H7 (cell line): ENCODE measurements around the gene ZMIZ2. TPM values are rescaled to one million over a fixed set of nuclear protein-coding genes. Genes with fewer than 3 reads are reported as not detected.
"Not testable (repeated sequence)": the region's sequence is repeated elsewhere in the genome, so short reads cannot be mapped to it uniquely, and the experiment has no call there.

ENCODE experiments used
- DNase-seq: peaks from one replicate; pipeline ENCODE4 v3.0.0; 2012
- H3K27me3 ChIP-seq: 2 replicates; pipeline ENCODE4 v1.6.0; 2011; ENCODE audit warnings: mild to moderate bottlenecking, low read length; ENCODE audit not compliant: control insufficient read depth, insufficient read depth
- H3K36me3 ChIP-seq: replicated peaks from 2 replicates; pipeline ENCODE4 v1.5.1; 2011; ENCODE audit warnings: low read length; ENCODE audit not compliant: control insufficient read depth, insufficient read depth
- H3K4me3 ChIP-seq: 2 replicates; pipeline ENCODE4 v1.5.1; 2011; ENCODE audit warnings: low read depth, mild to moderate bottlenecking, control low read depth, low read length, moderate library complexity; ENCODE audit not compliant: insufficient read depth
- total RNA-seq: library from RNA; depleted of rRNA; stranded (reverse); fragments of >200 nt; shearing (Covaris generic); gene quantifications from 2 replicates; pipeline ENCODE4 v1.2.3, GENCODE V29; 2014

Gene ZMIZ2
- total RNA-seq, 1 experiment from 2014 or later, result 17.9 TPM

GRCh38 chr7:44713141-44713540 is 35.5 kb upstream of the ZMIZ2 start:
- no peak overlapping the region for H3K4me3 ChIP-seq

DNA sequence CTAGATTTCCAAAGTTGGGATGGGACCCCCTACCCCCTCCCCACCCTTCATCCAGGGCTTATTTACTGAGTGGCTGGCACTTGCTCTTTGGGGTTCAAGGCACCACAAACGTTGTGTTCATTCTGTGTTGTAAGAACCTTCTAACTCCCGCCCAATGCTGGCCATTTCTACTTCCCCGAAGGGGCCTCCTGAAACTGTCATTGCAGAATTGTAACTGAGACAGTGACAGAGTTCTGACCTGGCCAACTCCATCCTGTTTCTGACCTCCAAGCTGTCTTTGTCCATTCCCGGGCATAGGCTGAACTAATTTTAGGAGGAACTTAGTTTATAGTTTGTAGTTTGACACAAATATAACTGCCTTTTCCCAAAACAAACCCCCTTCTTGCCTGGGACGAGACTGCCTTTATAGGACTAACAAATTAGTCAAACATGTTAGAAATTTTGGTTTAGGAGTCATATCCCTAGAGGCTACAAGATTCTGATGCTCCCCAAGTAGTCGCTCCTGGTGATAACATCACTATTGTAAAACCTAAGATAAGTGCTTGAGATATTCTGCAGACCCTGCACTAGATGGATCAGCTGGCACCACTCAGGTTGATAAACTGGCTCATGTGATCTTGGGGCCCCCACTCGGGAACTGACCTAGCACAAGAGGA is 34.8 kb upstream of the ZMIZ2 start:
- Histone ChIP-seq H3K27me3 (no peaks in the 10 kb centered on the region), H3K36me3 (no peaks in the 10 kb centered on the region), H3K4me3 (no peak overlapping the region)
- DNase-seq, result peak; percentile 20

More at GRCh38 chr7:44713141-44713540, 35.5 kb upstream of the ZMIZ2 start:
- peak; percentile 27 for DNase-seq
- H3K36me3 ChIP-seq, result no peaks in the 10 kb centered on the region; the same call in 1 of the 2 replicates
- no peaks in the 10 kb centered on the region for H3K27me3 ChIP-seq

GRCh38 chr7:44716205-44716604 is 32.4 kb upstream of the ZMIZ2 start:
- Histone ChIP-seq H3K36me3 (no peaks in the 10 kb centered on the region), H3K27me3 (no peaks in the 10 kb centered on the region), H3K4me3 (no peak overlapping the region)
- no peak for DNase-seq

DNA sequence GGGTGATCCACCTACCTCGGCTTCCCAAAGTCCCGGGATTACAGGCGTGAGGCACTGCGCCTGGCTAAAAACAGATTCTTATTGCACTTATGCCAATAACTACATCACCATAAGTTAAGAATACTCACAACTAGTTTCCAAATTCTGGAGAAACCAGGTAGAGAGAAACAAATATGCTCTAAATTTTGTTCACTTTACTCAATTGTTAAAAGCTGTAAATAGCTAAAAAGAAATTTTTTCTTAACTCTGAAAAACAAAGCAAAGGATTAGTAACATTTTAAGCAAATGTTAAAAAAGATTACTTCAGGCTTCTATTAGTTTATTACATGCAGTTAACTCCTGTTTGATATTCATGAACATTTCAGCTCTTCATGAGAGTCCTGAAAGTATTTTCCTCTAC is 28.3 kb upstream of the ZMIZ2 start:
- Histone ChIP-seq H3K4me3 (no peak overlapping the region), H3K27me3 (no peaks in the 10 kb centered on the region), H3K36me3 (no peaks in the 10 kb centered on the region)
- no peak for DNase-seq

DNA sequence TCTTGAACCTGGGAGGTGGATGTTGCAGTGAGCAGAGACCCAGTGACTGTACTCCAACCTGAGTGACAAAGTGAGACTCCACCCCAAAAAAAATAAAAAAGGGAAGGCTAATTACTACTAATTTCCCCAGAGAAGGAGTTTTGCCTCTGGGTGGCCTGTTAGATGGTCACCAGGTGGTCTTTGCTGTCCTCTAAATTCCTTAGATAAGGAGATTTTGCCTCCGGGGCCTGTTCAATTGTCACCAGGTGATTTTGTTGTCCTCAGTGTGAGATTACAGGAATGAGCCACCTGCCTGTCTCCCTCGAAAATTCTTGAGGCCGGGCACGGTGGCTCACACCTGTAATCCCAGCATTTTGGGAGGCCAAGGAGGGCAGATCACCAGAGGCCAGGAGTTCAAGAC is 24.4 kb upstream of the ZMIZ2 start:
- H3K4me3 ChIP-seq, result no peak overlapping the region

DNA sequence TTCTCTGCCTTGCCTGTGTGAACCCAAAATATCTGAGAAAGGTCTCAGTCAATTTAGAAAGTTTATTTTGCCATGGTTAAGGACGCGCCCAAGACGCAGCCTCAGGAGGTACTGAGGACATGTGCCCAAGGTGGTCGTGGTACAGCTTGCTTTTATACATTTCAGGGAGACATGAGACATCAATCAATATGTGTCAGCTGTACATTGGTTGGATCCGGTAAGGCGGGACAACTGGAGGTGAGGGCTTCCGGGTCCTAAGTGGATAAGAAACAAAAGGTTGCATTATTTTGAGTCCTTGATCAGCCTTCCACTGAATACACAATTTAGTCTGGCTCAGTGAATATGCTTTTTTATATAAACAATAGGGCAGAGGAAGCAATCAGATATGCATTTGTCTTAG is 22.4 kb upstream of the ZMIZ2 start:
- not testable (repeated sequence) for H3K27me3 ChIP-seq, DNase-seq, H3K36me3 ChIP-seq, H3K4me3 ChIP-seq

More for the DNA sequence above, 24.4 kb upstream of the ZMIZ2 start:
- Histone ChIP-seq H3K36me3 (no peaks in the 10 kb centered on the region), H3K27me3 (no peaks in the 10 kb centered on the region)
- DNase-seq, result no peak

DNA sequence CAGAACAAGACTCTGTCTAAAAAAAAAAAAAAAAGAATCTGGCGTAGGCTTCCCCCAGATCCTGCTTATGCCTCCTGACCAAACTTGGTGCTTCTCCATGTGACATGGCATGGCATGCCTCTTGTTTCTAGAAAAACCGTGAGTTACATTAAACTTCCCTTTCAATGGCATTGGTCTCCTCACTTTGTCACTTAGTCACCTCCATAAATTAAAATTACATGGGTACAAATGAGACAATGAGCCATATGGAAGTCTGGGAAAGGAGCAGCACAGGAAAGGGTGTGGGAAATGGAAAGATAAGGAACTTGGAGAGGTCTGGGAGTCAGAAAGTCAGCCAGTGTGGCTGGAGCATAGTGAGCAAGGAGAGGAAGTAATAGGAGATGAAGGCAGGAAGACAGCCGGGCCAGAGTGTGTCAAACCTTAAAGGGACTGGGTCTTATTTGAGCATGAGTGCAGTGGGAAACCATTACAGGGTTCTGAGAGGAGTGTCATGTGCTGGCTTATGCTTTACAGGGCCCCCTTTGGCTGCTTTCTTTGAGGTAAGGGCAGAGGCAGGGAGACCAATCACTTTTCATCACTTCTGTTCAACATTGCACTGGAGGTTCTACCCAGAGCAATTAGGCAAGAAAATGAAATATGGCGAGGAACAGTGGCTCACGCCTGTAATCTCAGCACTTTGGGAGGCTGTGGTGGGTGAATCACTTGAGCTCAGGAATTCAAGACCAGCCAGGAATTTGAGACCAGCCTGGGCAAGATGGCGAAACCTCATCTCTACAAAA is 21.3 kb upstream of the ZMIZ2 start:
- no peaks in the 10 kb centered on the region for H3K27me3 ChIP-seq
- H3K4me3 ChIP-seq, result no peak overlapping the region
- H3K36me3 ChIP-seq, result no peaks in the 10 kb centered on the region
- no peak for DNase-seq

- Histone ChIP-seq H3K27me3 (no peaks in the 10 kb centered on the region), H3K4me3 (no peak overlapping the region), H3K36me3 (no peaks in the 10 kb centered on the region)
- no peak for DNase-seq
These were observed 20.7 kb upstream of the ZMIZ2 start for GRCh38 chr7:44727937-44728262.

GRCh38 chr7:44729949-44730590 is 18.6 kb upstream of the ZMIZ2 start:
- DNase-seq, result no peak
- H3K4me3 ChIP-seq, result no peak overlapping the region
- no peaks in the 10 kb centered on the region for H3K27me3 ChIP-seq
- H3K36me3 ChIP-seq, result no peaks in the 10 kb centered on the region

DNA sequence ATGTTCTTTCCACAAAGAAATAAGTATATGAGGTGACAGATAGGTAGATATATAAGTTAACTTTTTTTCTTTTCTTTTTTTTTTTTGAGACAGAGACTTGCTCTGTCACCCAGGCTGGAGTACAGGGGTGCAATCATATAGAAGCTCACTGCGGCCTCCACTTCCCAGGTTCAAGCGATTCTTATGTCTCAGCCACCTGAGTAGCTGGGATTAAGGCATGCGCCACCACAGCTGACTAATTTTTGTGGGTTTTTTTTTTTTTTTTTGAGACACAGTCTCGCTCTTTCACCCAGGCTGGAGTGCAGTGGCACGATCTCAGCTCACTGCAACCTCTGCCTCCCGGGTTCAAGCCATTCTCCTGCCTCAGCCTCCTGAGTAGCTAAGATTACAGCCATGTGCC is 15.7 kb upstream of the ZMIZ2 start:
- DNase-seq, H3K4me3 ChIP-seq: not testable (repeated sequence)

DNA sequence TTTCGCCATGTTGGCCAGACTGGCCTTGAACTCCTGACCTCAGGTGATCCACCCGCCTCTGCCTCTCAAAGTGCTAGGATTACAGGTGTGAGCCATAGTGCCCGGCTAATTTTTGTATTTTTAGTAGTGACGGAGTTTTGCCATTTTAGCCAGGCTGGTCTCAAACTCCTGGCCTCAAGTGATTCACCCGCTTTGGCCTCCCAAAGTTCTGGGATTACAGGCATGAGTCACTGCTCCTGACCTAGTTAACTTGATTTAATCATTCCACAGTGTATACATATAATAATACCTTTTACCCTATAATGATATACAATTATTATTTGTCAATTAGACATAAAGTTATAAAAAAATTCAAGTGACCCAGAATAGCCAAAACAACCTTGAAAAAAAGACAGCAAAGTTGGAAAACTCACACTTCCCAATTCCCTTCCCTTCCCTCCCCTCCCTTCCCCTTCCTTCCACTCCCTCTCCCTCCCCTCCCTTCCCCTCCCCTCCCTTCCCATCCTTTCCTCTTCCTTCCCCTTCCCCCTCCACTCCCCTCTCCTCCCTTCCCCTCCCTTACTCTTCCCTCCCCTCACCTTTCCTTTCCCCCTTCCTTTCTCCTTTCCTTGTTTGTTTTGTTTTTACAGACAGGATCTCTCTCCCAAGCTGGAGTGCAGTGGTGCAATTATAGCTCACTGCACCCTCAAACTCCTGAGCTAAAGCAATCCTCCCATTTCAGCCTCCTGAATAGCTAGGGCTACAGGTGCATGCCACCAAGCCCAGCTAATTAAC is 14.8 kb upstream of the ZMIZ2 start:
- H3K4me3 ChIP-seq, result no peak overlapping the region
- no peaks in the 10 kb centered on the region for H3K36me3 ChIP-seq
- H3K27me3 ChIP-seq, result no peaks in the 10 kb centered on the region
- no peak for DNase-seq

More for the DNA sequence above, 15.7 kb upstream of the ZMIZ2 start:
- not testable (repeated sequence) for H3K27me3 ChIP-seq, H3K36me3 ChIP-seq

GRCh38 chr7:44735403-44736165 is 13.1 kb upstream of the ZMIZ2 start:
- Histone ChIP-seq H3K36me3 (no peaks in the 10 kb centered on the region), H3K4me3 (no peak overlapping the region), H3K27me3 (no peaks in the 10 kb centered on the region)
- DNase-seq, result no peak

GRCh38 chr7:44736896-44737295 is 11.8 kb upstream of the ZMIZ2 start:
- Histone ChIP-seq H3K36me3 (no peaks in the 10 kb centered on the region), H3K27me3 (no peaks in the 10 kb centered on the region), H3K4me3 (no peak overlapping the region)
- DNase-seq, result no peak
